ENCODE data around the gene LCMT1.

GRCh38 chr16:25213709-25214397 lies 102.3 kb downstream of the LCMT1 start:
- TF ChIP-seq CTCF (IDR thresholded peaks at IDR 0.05) (no peak), POLR2A (IDR thresholded peaks at IDR 0.05) (no peak)

Data from thyroid gland (tissue), 4 donors.